GM20431 (cell line): ENCODE data around the gene RNF144A.

Experiments used
- in situ Hi-C: fragments of 300-500 bp; cut with MseI, MboI; formaldehyde crosslinking; loops from one replicate; pipeline ENCODE4 v1.15.0; 2020; ENCODE audit warnings: low sequenced_read_pairs; ENCODE audit not compliant: unreplicated experiment

The RNF144A gene

GRCh38 chr2:7032371-7032770 lies 115.2 kb downstream of the RNF144A start:
- in situ Hi-C loops = no loop called here

DNA sequence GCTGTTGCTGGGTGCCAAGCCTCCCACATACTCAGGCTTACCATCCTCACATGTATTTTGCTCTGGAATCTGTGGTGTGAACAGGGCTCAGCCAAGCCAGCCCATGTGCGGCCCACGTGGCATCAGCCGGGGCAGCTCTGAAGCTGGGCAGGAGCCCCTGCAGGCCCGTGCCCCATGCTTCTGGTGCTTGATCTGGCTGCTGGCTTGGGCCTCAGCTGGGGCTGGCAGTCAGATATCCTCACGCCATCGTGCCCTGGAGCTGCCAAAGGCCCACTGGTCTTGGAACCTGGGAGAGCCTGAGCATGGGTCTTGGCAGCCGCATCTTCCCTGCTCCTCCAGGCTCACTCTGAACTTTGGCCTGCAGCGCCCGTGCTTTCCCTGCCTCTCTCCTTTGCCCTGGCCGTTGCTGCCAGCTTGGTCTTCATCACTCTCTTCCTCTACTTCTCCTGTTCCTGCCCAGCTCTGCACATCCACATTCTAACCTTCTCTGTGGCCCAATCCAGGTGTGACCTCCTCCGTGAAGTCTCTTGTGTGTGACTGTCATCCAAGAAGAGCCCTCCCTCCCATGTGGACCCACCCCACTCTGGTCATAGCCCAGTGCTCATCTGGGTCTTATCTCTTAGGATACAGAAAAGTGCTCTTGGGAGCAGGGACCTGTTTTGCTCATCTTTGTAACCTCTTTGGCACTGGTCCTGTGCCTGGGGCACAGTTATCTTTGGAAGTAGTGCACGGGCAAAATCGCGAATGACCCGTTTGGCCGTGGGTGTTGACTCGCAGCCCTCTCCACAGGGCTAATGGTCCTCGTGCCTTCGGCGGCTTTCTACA lies 116.1 kb downstream of the RNF144A start:
- in situ Hi-C loops = no loop called here

- in situ Hi-C loops = no loop called here
Measured at GRCh38 chr2:7034303-7034702, 117.1 kb downstream of the RNF144A start.

DNA sequence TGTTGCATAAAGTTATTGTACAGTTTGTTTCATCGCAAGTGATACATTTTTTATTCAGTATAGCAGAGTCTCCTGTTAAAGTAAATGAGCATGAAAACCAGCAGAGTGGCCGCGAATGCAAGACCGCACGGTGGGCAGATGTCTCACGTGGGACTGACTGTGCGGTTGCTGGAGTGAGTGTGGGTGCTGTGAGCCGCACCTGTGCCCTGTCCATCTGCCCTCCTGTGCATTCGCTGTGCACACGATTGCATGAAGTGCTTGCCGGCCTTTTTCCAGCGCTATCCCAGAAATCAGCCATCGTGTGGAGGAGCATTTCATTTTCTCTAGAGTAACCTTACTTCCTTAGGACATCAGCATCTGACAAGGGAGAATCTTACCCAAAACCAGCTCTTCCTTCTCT lies 118.7 kb downstream of the RNF144A start:
- in situ Hi-C loops = no loop called here

- in situ Hi-C loops = no loop called here
Measured at GRCh38 chr2:7037340-7038333, 120.4 kb downstream of the RNF144A start.

GRCh38 chr2:7040547-7040946 lies 123.3 kb downstream of the RNF144A start:
- in situ Hi-C loops = no loop called here

GRCh38 chr2:7041421-7041820 lies 124.2 kb downstream of the RNF144A start:
- in situ Hi-C loops = no loop called here

GRCh38 chr2:7043690-7044089 lies 126.5 kb downstream of the RNF144A start:
- in situ Hi-C loops = no loop called here

DNA sequence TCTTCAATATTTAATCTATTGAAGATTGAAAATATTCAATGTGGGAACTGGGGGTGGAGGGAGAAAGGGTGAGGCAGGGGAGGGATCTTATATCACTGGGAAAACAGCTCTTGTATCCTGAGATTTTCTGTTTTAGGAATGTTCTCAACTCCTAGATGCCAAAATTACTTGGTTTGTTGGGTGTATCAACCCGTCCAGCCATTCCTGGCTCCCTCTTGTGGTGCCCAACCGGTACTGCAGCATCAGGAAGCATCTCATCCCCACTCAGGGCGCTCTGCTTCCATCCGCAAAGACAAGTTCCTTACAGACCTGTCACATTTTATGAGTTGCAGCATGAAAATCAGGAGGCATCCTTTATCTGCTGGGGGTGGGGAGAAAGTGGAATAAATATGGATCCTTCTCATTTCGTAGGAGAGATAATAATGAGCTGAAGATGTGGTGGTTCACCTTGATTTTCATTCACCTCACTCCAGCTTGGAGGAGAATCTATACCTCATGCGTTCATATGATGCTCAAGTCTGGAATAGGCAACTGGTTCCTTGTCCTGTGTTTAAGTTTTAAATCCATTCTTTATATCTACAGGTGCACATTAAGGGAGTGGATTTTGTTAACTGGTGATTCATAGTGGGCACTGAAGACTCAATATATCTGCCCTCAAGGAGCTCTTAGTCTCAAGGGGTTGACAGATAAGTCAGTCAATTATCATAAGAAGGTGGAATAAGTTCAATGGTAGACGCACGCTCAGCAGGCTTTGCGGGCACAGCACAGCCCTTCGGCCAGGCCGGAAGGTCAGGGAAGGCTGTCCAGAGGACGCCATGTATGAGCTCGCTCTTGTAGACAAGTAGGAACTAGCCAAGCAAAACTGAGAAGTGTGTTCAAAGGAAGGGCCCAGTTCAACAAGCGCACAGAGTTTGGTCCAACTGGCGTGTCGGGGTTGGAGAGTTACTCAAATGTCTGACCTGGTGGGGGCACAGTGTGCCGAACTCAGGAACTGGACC lies 127.3 kb downstream of the RNF144A start:
- in situ Hi-C loops = no loop called here

DNA sequence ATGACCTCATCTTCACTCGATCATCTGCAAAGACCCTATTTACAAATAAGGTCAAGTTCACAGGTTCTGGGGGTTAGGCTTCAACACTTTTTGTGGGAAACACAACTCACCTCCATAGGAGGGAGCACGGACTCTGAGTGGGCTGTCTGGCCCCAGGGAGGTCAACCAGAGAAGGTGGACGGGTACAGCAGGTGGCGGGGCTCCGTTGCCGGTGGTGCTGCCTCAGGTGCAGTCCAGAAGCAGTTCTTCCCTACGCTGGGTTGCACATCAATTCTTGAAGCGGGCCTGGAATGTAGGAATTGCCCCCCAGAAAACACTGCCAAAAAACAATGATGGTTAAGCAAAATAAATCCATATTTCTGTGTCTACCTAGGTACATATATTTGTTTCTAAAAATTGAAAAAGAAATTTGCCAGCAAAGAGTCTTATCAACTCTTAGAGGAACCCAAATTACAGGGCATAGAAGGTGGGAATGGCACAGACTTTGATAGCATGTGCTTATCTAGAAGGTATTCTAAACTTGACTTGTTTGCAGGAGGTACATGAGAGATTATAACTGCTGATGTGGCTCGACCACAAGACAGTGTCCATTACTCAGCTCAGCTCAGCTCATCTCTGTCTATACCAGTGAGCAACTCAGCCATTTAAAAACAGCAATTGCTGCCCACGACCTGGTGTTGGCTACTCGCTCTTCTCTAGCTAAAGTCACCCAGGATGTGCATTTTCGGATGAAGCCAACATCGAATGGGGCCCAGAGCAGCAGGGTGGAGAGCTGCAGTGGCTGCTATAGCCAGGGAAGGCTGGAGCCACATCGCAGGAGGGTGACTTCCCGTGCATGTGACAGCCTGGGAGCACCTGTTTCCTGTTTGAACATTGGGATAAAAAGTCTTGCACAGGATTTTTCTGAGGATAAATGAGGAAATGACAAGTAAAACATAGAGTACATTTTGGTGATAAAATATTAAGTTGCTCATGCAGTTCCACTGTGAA lies 128.7 kb downstream of the RNF144A start:
- in situ Hi-C loops = no loop called here

- in situ Hi-C loops = no loop called here
Measured at GRCh38 chr2:7047661-7048060, 130.4 kb downstream of the RNF144A start.

DNA sequence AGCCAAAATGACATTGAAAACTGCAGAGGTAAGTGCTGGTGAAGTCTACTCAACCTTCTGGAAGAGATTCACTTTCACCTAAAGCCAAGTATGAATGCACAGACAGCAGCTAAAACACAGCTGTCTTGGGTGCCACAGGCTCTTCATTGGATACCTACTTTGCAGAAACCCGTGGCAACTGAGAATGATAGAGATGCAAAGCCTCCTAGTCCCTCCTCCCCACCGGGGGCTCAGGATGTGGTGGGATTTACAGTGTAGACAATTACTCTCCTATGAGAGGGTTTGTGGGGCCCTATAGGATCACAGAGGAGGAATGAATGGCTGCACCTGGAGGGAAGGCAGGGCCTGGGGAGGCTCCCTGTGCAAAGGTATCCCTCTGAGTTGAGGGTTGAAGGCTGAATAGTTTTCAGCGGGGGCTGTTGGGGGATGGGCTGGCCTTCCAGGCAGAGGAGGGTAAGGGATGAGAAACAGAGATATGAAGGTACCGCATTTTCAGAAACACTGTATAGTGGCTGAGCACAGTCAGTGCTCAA lies 131.6 kb downstream of the RNF144A start:
- in situ Hi-C loops = no loop called here

DNA sequence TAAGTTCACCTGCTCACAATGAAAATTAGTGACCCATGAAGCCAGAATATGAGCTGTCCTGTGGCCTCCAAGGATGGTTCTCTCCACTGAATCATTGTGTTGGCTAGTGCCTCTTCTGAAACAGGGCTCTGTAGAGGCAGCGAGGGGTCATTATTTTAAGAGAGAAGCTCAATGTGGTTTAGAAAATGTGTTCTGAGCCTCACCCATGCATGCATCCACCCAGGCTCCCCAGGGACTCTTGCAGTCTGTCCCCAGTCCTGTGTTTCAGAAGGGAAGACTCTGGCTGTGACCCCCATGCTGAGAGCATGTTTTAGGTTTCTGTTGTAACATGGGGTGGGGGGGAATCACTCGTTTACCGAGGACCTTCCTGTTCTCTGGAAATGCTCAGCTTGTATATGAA lies 135.2 kb downstream of the RNF144A start:
- in situ Hi-C loops = no loop called here

- in situ Hi-C loops = no loop called here
Measured at GRCh38 chr2:7053650-7054265, 136.5 kb downstream of the RNF144A start.

DNA sequence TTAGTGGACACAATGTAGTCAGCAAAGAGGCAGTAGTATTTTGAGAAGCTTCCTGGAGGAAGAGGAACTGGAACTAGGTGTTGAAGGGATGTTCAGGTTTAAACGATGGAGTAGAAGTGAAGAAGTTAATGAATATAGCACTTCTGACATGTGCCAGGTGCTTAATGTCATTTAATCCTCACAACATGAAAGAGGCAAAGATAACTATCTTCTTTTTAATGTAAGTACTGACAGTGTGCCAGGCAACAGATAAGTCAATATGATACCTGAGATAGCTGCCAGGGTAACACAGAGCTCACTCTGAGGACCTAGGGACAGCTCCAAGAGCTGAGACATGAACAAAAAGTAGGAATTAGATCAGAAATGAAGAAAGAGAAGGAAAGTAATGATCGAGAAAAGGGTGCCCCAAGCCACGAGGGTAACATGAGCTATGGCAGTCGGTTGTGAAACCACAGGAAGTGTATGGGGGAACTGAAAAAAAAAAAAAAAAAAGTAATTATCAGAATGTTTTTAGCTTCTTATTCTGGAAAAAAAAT lies 140.7 kb downstream of the RNF144A start:
- in situ Hi-C loops = no loop called here

- in situ Hi-C loops = no loop called here
Measured at GRCh38 chr2:7060156-7060555, 142.9 kb downstream of the RNF144A start.

DNA sequence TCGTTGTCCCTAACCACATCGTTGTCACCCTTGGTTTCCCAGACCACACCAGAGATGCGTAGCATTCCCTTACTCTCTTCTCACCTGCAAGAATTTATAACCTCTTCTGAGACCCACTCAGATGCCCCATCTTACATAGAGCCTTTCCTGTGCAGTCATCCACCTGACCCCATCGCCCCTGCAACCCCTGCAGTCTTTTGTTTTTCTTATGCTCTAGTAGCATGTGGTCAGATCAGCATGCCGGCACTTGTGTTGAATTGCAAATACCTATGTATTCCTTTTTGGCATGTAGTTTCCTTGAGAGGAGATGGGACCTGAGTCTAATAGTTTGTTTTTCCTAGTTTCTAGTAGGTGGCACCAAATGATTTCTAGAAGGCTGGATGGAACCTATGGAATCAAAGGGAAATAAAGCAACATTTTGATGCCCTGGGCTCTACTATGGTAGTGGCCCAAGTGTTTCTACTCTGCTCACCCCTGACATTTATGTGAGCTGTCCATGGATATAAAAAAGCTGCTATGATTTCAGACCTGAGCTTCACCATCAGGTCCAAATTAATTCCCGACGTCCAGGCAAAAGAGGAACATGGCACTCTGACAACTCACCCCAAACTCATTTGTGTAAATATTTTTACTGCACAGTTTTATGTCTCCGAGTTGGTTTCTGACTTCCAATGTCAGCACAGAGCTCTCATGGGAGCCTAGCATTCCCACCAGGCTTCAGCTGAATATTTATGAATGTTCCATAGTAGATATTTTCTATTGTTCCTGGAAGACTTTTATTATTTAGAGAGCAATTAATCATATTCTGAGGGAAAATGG lies 143.6 kb downstream of the RNF144A start:
- in situ Hi-C loops = no loop called here
